HG02678 (cell line): ENCODE measurements around the gene SMAD6.

Source experiments
- ATAC-seq: cut with Tn5 transposase; IDR thresholded peaks from one replicate; pipeline ENCODE4 v1.9.1; 2021; ENCODE audit warnings: mild to moderate bottlenecking, moderate library complexity; ENCODE audit not compliant: unreplicated experiment

Gene SMAD6

DNA sequence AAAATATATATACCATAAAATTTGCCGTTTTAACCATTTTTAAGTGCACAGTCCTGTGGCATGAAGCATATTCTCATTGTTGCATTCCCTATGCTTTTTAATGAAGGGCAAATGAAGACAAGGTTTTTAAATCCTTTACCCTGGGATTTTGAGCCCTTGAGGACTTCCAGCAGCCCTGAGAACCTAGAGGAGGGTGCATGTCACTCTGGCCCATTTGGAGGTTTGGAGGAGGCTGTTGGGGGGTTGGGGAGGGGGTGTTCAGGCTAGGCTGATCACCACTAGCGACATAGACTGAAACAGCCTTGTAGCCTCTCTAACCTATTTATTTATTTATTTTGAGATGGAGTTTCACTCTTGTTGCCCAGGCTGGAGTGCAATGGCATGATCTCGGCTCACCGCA, 86.0 kb downstream of the SMAD6 start:
- no peak for ATAC-seq

DNA sequence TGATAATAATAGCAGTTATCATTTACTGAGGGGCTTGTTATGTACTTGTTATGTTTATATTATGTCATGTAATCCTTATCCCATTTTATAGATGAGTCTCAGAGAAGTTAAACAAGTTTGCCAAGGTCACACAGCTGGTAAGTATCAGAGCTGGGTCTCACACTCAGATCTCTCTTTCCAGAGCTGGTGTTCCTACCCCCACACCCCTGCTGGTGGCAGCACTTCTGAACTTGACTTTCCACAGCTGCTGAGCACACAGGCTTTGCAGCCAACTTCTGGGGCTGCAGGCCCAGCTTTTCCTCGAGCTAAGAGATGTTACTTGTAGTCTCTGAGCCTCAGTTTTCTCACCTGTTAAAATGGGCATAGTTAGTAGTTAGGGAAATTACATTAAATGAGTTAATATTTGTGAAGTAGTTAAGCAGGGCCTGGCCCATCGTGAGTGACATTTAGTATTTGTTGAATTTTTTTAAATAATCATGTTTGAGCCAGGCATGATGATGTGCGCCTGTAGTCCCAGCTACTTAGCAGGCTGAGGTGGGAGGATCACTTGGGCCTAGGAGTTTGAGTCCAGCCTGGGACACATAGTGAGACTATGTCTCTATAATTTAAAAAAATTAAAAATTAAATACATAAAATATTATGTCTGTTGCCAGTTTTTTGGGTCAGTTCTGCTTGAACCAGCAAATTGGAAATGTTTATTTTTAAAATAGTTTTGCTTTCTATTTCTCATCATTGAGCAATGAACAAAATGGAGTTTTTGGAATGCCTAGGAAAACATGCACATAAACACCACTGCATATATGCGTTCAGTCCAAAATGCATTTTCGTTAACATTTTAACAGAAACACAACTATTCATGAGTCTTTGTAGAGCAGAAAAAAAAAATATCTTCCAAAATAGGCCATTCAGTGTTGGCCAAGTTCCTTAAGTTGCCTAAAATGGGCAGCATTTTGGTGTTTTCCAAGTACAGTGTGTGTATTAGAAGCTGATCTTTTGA, 87.3 kb downstream of the SMAD6 start:
- ATAC-seq = no peak

DNA sequence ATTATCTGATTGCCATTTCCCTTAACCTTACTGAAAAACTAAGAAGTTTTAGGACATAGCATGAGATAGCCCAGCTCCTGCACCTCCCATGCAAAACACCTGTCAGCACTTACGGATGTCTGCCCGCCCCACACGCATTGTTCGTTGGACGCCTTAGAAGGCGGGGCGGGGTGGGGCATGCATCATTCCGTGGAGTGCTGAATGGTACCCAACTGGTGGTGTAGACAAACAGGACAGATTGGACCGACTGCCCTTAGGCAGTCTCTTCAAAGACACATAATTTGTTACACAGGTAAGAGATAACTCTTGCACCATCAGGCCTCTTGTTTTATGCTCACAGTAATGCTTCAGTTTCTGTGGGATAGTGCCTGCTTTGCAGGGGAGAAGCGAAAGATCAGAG, 93.8 kb downstream of the SMAD6 start:
- ATAC-seq = no peak

GRCh38 chr15:66796343-66796742, 94.3 kb downstream of the SMAD6 start:
- ATAC-seq = no peak

DNA sequence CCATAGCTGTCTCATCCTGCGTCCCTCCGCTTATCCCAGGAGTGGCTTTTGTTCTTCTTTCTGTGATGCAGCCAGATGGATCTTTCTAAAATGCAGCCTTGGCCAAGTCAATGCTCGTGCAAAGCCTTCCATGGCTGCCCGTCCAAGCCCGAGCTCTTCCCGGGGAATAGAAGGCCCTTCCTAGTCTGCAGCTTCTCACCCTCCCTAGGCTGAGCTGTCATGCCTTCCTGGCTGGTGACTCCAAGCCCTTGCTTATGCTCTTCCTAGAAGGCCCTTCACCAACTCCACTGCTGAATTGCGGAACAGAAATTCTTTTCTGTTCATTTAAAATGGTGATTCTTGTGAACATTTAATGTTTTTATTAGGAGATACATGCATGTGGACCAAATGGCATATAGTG, 95.9 kb downstream of the SMAD6 start:
- ATAC-seq = no peak

- no peak for ATAC-seq
Measured at GRCh38 chr15:66798426-66799061, 96.5 kb downstream of the SMAD6 start.

DNA sequence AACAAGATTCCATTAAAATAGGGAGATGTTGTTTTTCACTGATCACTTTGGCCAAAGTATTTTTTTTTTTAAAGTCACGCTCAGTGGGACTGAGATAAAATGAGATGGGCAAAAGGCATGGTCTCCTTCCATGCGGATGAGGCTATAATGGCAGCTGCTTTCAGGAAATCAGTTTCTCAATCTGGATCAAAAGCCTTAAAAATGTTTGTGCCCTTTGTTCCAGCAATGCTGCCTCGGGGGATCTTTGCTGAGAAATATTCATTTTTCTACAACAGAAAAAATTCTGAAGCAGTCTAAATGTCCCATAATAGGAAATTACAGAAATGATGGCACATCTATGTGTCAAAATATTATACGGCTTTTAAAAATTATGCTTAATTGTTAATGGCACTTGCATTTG, 97.2 kb downstream of the SMAD6 start:
- ATAC-seq = no peak

- no peak for ATAC-seq
Measured at GRCh38 chr15:66800584-66801235, 98.7 kb downstream of the SMAD6 start.

- no peak for ATAC-seq
Measured at GRCh38 chr15:66801266-66801665, 99.2 kb downstream of the SMAD6 start.

GRCh38 chr15:66802025-66803001, 100.3 kb downstream of the SMAD6 start:
- no peak for ATAC-seq

- no peak for ATAC-seq
Measured at GRCh38 chr15:66803182-66803729, 101.2 kb downstream of the SMAD6 start.

DNA sequence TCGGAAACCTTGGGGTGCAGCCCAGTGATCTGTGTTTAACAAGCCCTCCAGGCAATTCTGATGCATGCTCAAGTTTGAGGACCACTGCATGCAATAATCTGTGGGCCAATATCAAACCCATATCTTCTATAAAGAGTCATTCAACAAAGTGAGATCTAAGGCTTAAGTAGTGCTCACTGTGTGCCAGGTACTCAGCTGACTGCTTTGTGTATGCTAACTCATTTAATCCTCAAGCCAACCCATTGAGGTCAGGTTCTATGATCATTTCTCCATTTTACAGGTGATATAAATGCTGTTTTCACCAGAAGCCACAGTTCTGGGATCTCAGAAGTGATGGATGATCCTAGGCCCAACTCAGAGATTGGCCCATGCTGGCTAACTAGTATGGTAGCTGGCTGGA, 101.7 kb downstream of the SMAD6 start:
- ATAC-seq = no peak

DNA sequence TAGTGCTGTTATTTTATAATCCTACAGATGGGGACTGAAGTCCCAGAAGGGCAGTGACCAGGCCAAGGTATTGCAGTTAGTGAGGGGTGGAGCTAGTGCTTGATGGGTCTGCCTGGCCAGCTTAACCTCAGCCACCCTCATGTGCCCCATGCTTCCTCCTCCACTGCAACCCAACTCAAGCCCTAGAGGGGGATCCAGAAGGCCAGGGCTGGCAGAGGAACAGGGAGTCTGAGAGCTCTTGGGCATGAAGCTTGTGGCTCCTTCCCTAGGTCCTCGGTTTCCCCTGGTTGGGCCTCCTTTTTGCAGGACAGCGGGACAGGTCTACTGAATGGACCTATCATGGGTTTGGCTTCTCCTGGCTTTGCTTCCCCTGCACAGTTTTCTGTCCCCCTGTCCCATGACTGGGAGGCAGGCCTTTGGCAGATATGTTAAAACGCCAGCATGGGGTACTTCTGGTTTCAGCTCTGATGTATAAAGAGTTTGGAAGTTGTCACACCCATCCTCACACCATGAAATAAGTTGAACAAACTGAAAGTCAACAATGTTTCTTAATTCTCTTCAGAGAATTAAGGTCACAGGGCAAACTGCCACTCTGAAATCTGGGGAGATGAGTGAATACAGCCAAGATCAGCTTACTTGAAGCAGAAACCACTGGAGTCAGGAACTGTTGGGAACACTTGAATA, 103.3 kb downstream of the SMAD6 start:
- ATAC-seq = no peak

DNA sequence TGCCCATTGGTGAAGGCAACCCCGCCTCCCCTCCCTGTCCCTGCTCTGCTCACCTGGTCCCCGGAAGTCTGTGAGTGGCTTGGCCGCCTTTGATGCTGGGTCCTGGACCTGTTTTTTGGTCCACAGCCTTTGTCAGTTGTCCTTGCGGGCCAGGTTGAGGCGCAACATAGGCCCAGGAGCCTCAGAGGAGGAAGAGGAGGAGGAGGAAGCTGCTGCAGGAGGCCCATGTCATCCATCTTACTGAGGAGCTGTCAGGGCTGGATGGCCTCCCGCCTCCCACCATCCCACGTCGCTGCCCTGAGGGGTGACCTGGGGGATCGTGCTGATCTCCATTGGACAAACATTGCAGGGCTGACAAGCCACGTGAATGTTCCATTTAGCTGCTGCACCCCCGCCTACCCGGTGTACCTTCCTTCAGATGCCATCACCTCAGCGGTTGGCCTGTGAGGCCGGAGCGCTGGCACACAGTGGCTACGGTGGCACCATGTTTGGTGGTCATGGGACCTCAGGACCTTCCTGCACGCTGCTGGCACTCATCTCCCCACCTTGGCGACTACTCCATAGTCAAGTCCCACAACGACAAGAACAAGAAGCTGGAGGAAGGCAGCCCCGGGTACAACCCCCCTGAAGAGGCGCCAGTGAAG, 106.3 kb downstream of the SMAD6 start:
- ATAC-seq = no peak

DNA sequence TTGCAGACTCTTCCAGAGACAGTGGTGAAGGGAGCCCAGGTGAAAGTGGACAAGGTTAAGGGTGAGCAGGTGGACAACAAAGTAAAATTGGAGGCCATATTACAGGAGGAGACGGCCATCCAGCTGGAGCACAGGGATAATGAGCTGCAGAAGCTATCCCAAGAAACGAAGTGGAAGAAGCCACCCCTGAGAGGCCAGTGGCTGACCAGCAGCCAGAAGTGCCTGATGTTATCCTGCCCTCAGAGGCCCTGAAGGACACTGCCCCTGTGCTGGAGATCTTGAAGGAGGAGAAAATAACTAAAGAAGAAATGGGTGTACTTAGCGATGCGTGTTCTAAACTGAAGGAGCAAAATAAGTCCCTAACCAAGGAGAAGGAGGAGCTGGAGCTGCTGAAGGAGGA, 107.6 kb downstream of the SMAD6 start:
- ATAC-seq = no peak

DNA sequence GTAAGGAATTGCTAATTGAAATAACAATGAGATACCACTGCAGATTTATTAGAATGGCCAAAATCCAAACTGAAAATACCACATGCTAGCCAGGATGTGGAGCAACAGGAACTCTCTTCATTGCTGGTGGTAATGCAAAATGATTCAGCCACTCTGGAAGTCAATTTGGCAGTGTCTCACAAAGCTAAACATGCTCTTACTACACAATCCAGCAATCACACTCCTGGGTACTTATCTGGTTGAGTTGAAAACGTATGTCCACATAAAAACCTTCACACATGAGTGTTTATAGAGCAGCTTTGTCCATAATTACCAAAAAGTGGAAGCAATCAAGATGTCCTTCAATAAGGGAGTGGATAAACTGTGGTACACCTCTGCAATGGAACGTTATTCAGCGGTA, 113.3 kb downstream of the SMAD6 start:
- ATAC-seq = no peak

GRCh38 chr15:66816201-66816600, 114.2 kb downstream of the SMAD6 start:
- no peak for ATAC-seq

DNA sequence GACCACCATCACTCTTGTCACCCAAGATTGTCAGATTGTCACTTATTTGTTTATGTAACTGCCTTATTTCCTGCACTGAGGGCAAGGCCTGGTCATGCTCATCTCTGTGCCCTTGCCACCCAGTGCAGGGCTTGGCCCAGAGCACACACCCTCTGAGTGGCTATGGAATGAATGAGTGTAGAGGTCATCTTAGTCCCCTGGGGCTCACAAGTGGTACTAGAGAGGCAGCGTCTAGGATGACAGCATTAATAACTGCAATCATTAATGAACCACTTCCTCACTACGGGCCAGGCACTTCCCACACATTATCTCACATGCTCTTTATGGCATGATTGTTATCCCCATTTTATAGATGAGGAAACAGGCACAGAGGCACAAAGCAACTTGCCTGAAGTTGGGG, 117.0 kb downstream of the SMAD6 start:
- ATAC-seq = no peak

DNA sequence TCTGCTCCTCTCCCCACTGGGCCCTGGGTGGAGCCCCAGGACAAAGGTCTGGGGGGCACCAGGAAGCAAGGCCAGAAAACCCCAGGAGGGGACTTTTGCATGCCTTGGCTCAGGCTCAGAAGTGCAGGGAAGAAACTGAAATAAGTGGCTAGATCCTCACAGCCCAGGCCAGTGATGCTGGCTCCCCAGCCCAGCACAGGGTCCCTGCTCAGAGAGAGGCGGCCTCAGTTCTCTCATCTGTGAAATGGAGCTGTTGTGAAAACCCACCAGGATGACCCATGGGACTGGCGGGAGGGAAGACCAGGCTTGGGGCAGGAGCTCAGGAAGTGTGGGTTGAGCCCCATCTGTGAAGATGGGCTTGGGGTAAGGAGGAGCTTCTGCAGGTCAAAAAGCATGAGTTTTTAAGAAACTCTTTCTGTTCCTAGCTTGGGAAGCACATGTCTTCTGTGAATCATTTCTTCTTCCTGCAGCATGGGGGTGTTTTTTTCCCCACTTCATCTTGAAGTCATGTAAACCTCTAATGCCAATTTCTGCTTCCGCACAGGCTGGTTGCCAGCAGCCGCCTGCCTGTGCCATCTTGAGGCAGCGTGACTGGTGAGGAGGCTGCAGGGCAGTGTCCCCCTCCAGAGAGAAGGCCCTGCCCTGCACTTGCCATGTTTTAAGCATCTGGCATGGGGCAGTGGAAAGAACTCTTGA, 118.6 kb downstream of the SMAD6 start:
- no peak for ATAC-seq
